ENCODE measurements around the gene CLVS2. TPM values are rescaled to one million over a fixed set of nuclear protein-coding genes. Genes with fewer than 3 reads are reported as not detected.

Gene CLVS2
- total and polyA plus RNA-seq, 4 donors, result 0.20 TPM; not detected in 3

DNA sequence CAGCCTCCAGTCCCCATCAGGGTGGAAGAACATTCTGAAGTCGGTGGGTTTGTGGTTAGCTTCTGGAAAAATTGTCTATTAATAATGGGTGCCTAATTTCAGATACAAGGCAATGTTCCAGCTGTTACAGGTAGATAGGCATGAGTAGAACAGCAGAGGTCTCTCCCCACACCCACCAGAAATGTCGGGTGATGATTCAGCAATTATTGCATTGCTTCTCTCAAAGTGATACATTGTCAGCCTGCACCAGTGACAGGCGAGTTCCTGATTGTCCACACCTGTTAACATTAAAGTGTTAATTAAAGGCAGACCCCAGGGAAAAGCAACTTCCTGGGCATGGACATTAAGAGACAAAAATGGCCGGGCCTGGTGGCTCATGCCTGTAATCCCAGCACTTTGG lies 18.9 kb upstream of the CLVS2 start:
- DNase-seq, result no peak
- 81 to 87% methylated on average over 4 of the region's 4 CpGs for WGBS, 2 donors
- H3K9me3 ChIP-seq (ENCODE audit: control insufficient read depth in 4 of 4, insufficient read depth in 3 of 4, low read length in 3 of 4), result peaks cover 0 to 7% (median 0%) of the 10 kb centered on the region in 4 donors
- no peaks in the 10 kb centered on the region for H3K36me3 ChIP-seq (ENCODE audit: control insufficient read depth in 4 of 4, insufficient read depth in 4 of 4, low read length in 4 of 4)
- H3K4me3 ChIP-seq, result no peak overlapping the region
- ATAC-seq (ENCODE audit: insufficient read depth, low FRiP score), result no peak
- H3K27me3 ChIP-seq (ENCODE audit: control insufficient read depth in 3 of 3, insufficient read depth in 3 of 3, low read length in 2 of 3), result no peaks in the 10 kb centered on the region
- TF ChIP-seq, protein P1, sequence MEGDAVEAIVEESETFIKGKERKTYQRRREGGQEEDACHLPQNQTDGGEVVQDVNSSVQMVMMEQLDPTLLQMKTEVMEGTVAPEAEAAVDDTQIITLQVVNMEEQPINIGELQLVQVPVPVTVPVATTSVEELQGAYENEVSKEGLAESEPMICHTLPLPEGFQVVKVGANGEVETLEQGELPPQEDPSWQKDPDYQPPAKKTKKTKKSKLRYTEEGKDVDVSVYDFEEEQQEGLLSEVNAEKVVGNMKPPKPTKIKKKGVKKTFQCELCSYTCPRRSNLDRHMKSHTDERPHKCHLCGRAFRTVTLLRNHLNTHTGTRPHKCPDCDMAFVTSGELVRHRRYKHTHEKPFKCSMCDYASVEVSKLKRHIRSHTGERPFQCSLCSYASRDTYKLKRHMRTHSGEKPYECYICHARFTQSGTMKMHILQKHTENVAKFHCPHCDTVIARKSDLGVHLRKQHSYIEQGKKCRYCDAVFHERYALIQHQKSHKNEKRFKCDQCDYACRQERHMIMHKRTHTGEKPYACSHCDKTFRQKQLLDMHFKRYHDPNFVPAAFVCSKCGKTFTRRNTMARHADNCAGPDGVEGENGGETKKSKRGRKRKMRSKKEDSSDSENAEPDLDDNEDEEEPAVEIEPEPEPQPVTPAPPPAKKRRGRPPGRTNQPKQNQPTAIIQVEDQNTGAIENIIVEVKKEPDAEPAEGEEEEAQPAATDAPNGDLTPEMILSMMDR (IDR thresholded peaks at IDR 0.05; ENCODE audit: control extremely low read depth, extremely low read depth), result no peak
- H3K27ac ChIP-seq (ENCODE audit: low read depth in 1 of 2, low read length in 1 of 2), result no peak overlapping the region
- no peak overlapping the region for H3K9ac ChIP-seq (ENCODE audit: insufficient read depth in 1 of 2, low read length in 2 of 2)
- no peaks in the 10 kb centered on the region for H3K4me1 ChIP-seq (ENCODE audit: control insufficient read depth in 5 of 5, insufficient read depth in 5 of 5, low read length in 5 of 5)

DNA sequence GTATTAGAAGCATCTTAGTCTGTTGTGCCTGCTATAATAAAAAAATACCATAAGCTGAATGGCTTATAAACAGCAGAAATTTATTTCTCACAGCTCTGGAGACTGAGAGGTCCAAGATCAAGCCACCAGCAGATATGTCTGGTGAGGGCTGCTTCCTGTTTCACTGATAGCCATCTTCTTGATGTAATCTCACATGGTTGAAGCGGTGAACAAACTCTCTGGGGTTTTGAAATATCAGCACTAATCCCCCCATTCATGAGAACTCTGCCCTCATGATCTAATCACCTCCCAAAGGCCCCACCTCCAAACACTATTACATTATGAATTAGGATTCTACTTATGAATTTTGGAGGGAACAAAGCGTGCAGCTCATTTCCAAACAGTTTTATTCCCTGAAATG lies 11.6 kb upstream of the CLVS2 start:
- Histone ChIP-seq H3K4me3 (no peak overlapping the region), H3K9ac (ENCODE audit: insufficient read depth in 1 of 2, low read length in 2 of 2) (no peak overlapping the region), H3K36me3 (ENCODE audit: control insufficient read depth in 4 of 4, insufficient read depth in 4 of 4, low read length in 4 of 4) (no peaks in the 10 kb centered on the region), H3K27me3 (ENCODE audit: control insufficient read depth in 3 of 3, insufficient read depth in 3 of 3, low read length in 2 of 3) (no peaks in the 10 kb centered on the region), H3K9me3 (ENCODE audit: control insufficient read depth in 4 of 4, insufficient read depth in 3 of 4, low read length in 3 of 4) (peaks cover 0 to 3% (median 0%) of the 10 kb centered on the region in 4 donors), H3K4me1 (ENCODE audit: control insufficient read depth in 5 of 5, insufficient read depth in 5 of 5, low read length in 5 of 5) (no peaks in the 10 kb centered on the region), H3K27ac (ENCODE audit: low read depth in 1 of 2, low read length in 1 of 2) (no peak overlapping the region)
- TF ChIP-seq, protein P1 (IDR thresholded peaks at IDR 0.05; ENCODE audit: control extremely low read depth, extremely low read depth), result no peak
- 23 to 66% methylated on average over 2 of the region's 2 CpGs for WGBS, 2 donors
- ATAC-seq (ENCODE audit: insufficient read depth, low FRiP score) (no peak), DNase-seq (no peak)

DNA sequence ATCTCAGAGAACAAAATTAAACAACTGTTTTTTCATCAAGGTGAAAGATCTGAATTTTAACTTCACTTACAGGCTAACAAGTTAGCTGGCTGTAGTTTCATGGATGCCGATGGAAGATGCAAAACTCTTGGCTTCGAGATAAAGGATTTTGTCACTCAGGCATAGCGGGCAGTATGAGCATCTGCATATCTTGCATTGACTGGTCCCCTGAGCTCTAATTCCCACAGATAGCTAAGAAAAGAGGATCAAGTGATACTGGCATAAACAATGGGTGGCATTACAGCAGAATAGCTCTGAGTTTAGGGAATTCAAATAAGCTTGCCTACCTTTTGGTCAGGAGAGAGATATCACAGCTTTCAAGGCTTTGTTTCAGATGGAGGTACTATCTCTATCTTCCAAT lies 1.8 kb upstream of the CLVS2 start:
- Histone ChIP-seq H3K27me3 (ENCODE audit: control insufficient read depth in 3 of 3, insufficient read depth in 3 of 3, low read length in 2 of 3) (peaks cover 0 to 51% (median 38%) of the 10 kb centered on the region in 3 donors), H3K4me1 (ENCODE audit: control insufficient read depth in 5 of 5, insufficient read depth in 5 of 5, low read length in 5 of 5) (peaks cover 0 to 9% (median 0%) of the 10 kb centered on the region in 5 donors), H3K9me3 (ENCODE audit: control insufficient read depth in 4 of 4, insufficient read depth in 3 of 4, low read length in 3 of 4) (peaks cover 0 to 5% (median 0%) of the 10 kb centered on the region in 4 donors), H3K4me3 (no peak overlapping the region), H3K36me3 (ENCODE audit: control insufficient read depth in 4 of 4, insufficient read depth in 4 of 4, low read length in 4 of 4) (no peaks in the 10 kb centered on the region), H3K9ac (ENCODE audit: insufficient read depth in 1 of 2, low read length in 2 of 2) (no peak overlapping the region), H3K27ac (ENCODE audit: low read depth in 1 of 2, low read length in 1 of 2) (no peak overlapping the region)
- TF ChIP-seq, protein P1 (IDR thresholded peaks at IDR 0.05; ENCODE audit: control extremely low read depth, extremely low read depth), result no peak
- ATAC-seq (ENCODE audit: insufficient read depth, low FRiP score), result no peak
- 82 to 83% methylated on average over 3 of the region's 3 CpGs for WGBS, 2 donors
- DNase-seq, result no peak

Measured in lung (tissue), 12 donors.